ENCODE data around the gene REG4. TPM values are rescaled to one million over a fixed set of nuclear protein-coding genes. Genes with fewer than 3 reads are reported as not detected.
"Not testable (repeated sequence)": the region's sequence is repeated elsewhere in the genome, so short reads cannot be mapped to it uniquely, and the experiment has no call there.

The REG4 gene
- total and polyA plus RNA-seq, 2 experiments from 2014 or later: 106 to 111 TPM

DNA sequence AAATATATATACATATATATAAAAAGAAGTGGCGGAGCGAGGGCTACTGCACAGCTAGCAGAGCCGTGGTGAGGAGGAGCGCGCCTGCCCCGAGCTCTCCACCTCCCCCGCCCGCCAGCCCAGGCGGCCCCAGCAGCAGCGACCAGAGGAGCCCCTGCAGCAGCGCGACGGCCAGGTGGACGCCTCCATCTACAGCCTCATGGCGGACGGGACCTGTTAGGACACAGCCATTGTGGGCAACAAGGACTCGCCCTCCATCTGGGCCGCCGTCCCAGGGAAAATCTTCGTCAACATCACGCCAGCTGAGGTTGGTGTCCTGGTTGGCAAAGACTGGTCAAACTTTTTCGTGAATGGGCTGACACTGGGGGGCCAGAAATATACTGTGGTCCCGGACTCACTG lies 41.9 kb upstream of the REG4 start:
- Histone ChIP-seq H3K4me3 (no peak overlapping the region), H3K79me2 (no peaks in the 10 kb centered on the region), H3K9me2 (replicated peaks; ENCODE audit: insufficient read depth) (no peaks in the 10 kb centered on the region), H3K4me2 (no peak overlapping the region), H4K20me1 (ENCODE audit: insufficient read depth, poor library complexity, severe bottlenecking) (no peaks in the 10 kb centered on the region), H3K27ac (no peak overlapping the region), H3K27me3 (no peaks in the 10 kb centered on the region), H2AFZ (no peak overlapping the region), H3K9me3 (ENCODE audit: low read depth) (no peaks in the 10 kb centered on the region), H3K36me3 (replicated peaks; ENCODE audit: insufficient read depth, low read depth) (no peaks in the 10 kb centered on the region), H3K4me1 (ENCODE audit: insufficient read depth) (peaks cover 20% of the 10 kb centered on the region)
- no peak for DNase-seq (ENCODE audit: low spot score)
- TF ChIP-seq, protein P1, sequence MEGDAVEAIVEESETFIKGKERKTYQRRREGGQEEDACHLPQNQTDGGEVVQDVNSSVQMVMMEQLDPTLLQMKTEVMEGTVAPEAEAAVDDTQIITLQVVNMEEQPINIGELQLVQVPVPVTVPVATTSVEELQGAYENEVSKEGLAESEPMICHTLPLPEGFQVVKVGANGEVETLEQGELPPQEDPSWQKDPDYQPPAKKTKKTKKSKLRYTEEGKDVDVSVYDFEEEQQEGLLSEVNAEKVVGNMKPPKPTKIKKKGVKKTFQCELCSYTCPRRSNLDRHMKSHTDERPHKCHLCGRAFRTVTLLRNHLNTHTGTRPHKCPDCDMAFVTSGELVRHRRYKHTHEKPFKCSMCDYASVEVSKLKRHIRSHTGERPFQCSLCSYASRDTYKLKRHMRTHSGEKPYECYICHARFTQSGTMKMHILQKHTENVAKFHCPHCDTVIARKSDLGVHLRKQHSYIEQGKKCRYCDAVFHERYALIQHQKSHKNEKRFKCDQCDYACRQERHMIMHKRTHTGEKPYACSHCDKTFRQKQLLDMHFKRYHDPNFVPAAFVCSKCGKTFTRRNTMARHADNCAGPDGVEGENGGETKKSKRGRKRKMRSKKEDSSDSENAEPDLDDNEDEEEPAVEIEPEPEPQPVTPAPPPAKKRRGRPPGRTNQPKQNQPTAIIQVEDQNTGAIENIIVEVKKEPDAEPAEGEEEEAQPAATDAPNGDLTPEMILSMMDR (IDR thresholded peaks at IDR 0.05; ENCODE audit: poor library complexity): no peak
- no peak for TF ChIP-seq EZH2phosphoT487 (IDR thresholded peaks at IDR 0.05; ENCODE audit: low read depth, severe bottlenecking, unreplicated experiment)
- no peak for TF ChIP-seq EZH2 (IDR thresholded peaks at IDR 0.05; ENCODE audit: borderline replicate concordance)
- 98% methylated on average over 23 of the region's 23 CpGs for WGBS (ENCODE audit: low lambda C conversion rate, missing lambda C conversion rate)

- H3K27me3 ChIP-seq; H2AFZ ChIP-seq; H3K9me3 ChIP-seq (ENCODE audit: low read depth); H3K27ac ChIP-seq; H3K4me2 ChIP-seq; H3K4me3 ChIP-seq; H3K4me1 ChIP-seq (ENCODE audit: insufficient read depth); H3K9me2 ChIP-seq (replicated peaks; ENCODE audit: insufficient read depth); H3K79me2 ChIP-seq; H4K20me1 ChIP-seq (ENCODE audit: insufficient read depth, poor library complexity, severe bottlenecking); DNase-seq (ENCODE audit: low spot score); H3K36me3 ChIP-seq (replicated peaks; ENCODE audit: insufficient read depth, low read depth): not testable (repeated sequence)
- WGBS (ENCODE audit: low lambda C conversion rate, missing lambda C conversion rate): 70% methylated on average over 6 of the region's 6 CpGs
These were observed 32.9 kb upstream of the REG4 start for GRCh38 chr1:119844206-119844605.

- Histone ChIP-seq H3K4me1 (ENCODE audit: insufficient read depth) (no peaks in the 10 kb centered on the region), H2AFZ (no peak overlapping the region), H3K36me3 (replicated peaks; ENCODE audit: insufficient read depth, low read depth) (no peaks in the 10 kb centered on the region), H3K27ac (no peak overlapping the region), H3K27me3 (no peaks in the 10 kb centered on the region), H3K9me3 (ENCODE audit: low read depth) (no peaks in the 10 kb centered on the region), H4K20me1 (ENCODE audit: insufficient read depth, poor library complexity, severe bottlenecking) (no peaks in the 10 kb centered on the region), H3K79me2 (no peaks in the 10 kb centered on the region), H3K9me2 (replicated peaks; ENCODE audit: insufficient read depth) (no peaks in the 10 kb centered on the region), H3K4me3 (no peak overlapping the region), H3K4me2 (no peak overlapping the region)
- no peak for TF ChIP-seq EZH2phosphoT487 (IDR thresholded peaks at IDR 0.05; ENCODE audit: low read depth, severe bottlenecking, unreplicated experiment)
- no peak for TF ChIP-seq EZH2 (IDR thresholded peaks at IDR 0.05; ENCODE audit: borderline replicate concordance)
- TF ChIP-seq, protein P1 (IDR thresholded peaks at IDR 0.05; ENCODE audit: poor library complexity): no peak
- DNase-seq (ENCODE audit: low spot score): no peak
- WGBS (ENCODE audit: low lambda C conversion rate, missing lambda C conversion rate): 94% methylated on average over 6 of the region's 6 CpGs
These were observed 30.0 kb upstream of the REG4 start for GRCh38 chr1:119841306-119841705.

- H3K27me3 ChIP-seq: no peaks in the 10 kb centered on the region
- no peaks in the 10 kb centered on the region for H3K9me2 ChIP-seq (replicated peaks; ENCODE audit: insufficient read depth)
- H3K4me2 ChIP-seq: no peak overlapping the region
- H3K4me3 ChIP-seq: no peak overlapping the region
- H4K20me1 ChIP-seq (ENCODE audit: insufficient read depth, poor library complexity, severe bottlenecking): no peaks in the 10 kb centered on the region
- no peak overlapping the region for H3K27ac ChIP-seq
- no peak overlapping the region for H2AFZ ChIP-seq
- WGBS (ENCODE audit: low lambda C conversion rate, missing lambda C conversion rate): 85% methylated on average over 1 of the region's 1 CpG
- no peaks in the 10 kb centered on the region for H3K79me2 ChIP-seq
- no peak for DNase-seq (ENCODE audit: low spot score)
- H3K36me3 ChIP-seq (replicated peaks; ENCODE audit: insufficient read depth, low read depth): no peaks in the 10 kb centered on the region
- TF ChIP-seq EZH2 (IDR thresholded peaks at IDR 0.05; ENCODE audit: borderline replicate concordance) (no peak), EZH2phosphoT487 (IDR thresholded peaks at IDR 0.05; ENCODE audit: low read depth, severe bottlenecking, unreplicated experiment) (no peak)
- TF ChIP-seq, protein P1 (IDR thresholded peaks at IDR 0.05; ENCODE audit: poor library complexity): no peak
- H3K4me1 ChIP-seq (ENCODE audit: insufficient read depth): no peaks in the 10 kb centered on the region
- H3K9me3 ChIP-seq (ENCODE audit: low read depth): no peaks in the 10 kb centered on the region
These were observed 29.5 kb upstream of the REG4 start for GRCh38 chr1:119840745-119841144.
